CD4-positive, alpha-beta T cell (primary cell): ENCODE results near the gene ANKHD1. TPM values are rescaled to one million over a fixed set of nuclear protein-coding genes. Genes with fewer than 3 reads are reported as not detected.

Source experiments
- ATAC-seq: fragments of 200-7000 bp; cut with Tn5 transposase; one replicate; pipeline ENCODE4 v1.10.0; 2022; ENCODE audit warnings: mild to moderate bottlenecking; ENCODE audit not compliant: poor library complexity
- CTCF ChIA-PET: fragments of 350-600 bp; sonication (Branson Sonifier 250); formaldehyde crosslinking; loops from one replicate; lab custom pipeline; 2021; ENCODE audit warnings: antibody characterized with exemption, inconsistent platforms; lab: Charles Lee
- POLR2A ChIA-PET: fragments of 350-600 bp; sonication (Branson Sonifier 250); formaldehyde crosslinking; loops from one replicate; lab custom pipeline; 2021; ENCODE audit warnings: antibody characterized with exemption, inconsistent platforms; lab: Charles Lee
- DNase-seq, 14 experiments: peaks; one replicate each; pipeline ENCODE4 v3.0.0-alpha.2; 2013 to 2020; ENCODE audit warnings: mixed read lengths in 2 of 14
- H3K27ac ChIP-seq, 2 donors: one replicate each; pipeline versions ENCODE4 v1.5.1 to v1.7.0; 2013; ENCODE audit warnings: low read length in 2 of 2, low read depth in 1 of 2, mild to moderate bottlenecking in 1 of 2
- H3K27me3 ChIP-seq, 2 experiments: 1 replicate in 1 of 2; 2 replicates in 1 of 2; pipeline versions ENCODE4 v1.6.1 to v1.7.0; 2013; ENCODE audit warnings: low read length in 2 of 2, control low read depth in 1 of 2, mild to moderate bottlenecking in 1 of 2, moderate library complexity in 1 of 2; ENCODE audit not compliant: insufficient read depth in 2 of 2, control insufficient read depth in 1 of 2
- H3K36me3 ChIP-seq: one replicate; pipeline ENCODE4 v1.6.1; 2013; ENCODE audit warnings: low read length, control low read depth; ENCODE audit not compliant: insufficient read depth
- H3K4me1 ChIP-seq: one replicate; pipeline ENCODE4 v1.6.1; 2013; ENCODE audit warnings: low read length, control low read depth; ENCODE audit not compliant: insufficient read depth
- H3K4me3 ChIP-seq: one replicate; pipeline ENCODE4 v1.5.1; 2013; ENCODE audit warnings: mild to moderate bottlenecking, low read length, moderate library complexity
- H3K9me3 ChIP-seq, 2 experiments: 1 replicate in 1 of 2; 2 replicates in 1 of 2; pipeline versions ENCODE4 v1.6.1 to v1.7.0; 2013; ENCODE audit warnings: low read length in 2 of 2, mild to moderate bottlenecking in 2 of 2, control low read depth in 1 of 2, moderate library complexity in 1 of 2; ENCODE audit not compliant: control insufficient read depth in 1 of 2, insufficient read depth in 1 of 2
- H3K27ac Mint-ChIP-seq: one replicate; pipeline ENCODE4 v1.8.0; 2020; ENCODE audit warnings: mixed read lengths
- H3K27me3 Mint-ChIP-seq: one replicate; pipeline ENCODE4 v1.8.0; 2021; ENCODE audit warnings: mixed read lengths
- H3K36me3 Mint-ChIP-seq: one replicate; pipeline ENCODE4 v1.8.0; 2021; ENCODE audit warnings: low read depth, mixed read lengths
- H3K4me1 Mint-ChIP-seq: one replicate; pipeline ENCODE4 v1.8.0; 2021; ENCODE audit warnings: low read depth, mixed read lengths
- H3K4me3 Mint-ChIP-seq: one replicate; pipeline ENCODE4 v1.8.0; 2020; ENCODE audit warnings: mild to moderate bottlenecking, mixed read lengths
- H3K9me3 Mint-ChIP-seq: one replicate; pipeline ENCODE4 v1.8.0; 2020; ENCODE audit warnings: mixed read lengths
- CTCF ChIP-seq: fragments of 200-600 bp; IDR thresholded peaks from one replicate; pipeline ENCODE4 v1.8.0; 2022; ENCODE audit warnings: antibody characterized with exemption, mild to moderate bottlenecking
- intact Hi-C, 2 experiments: fragments of 100-400 bp; cut with DNase I in 1 of 2; cut with micrococcal nuclease in 1 of 2; formaldehyde crosslinking; loops; one replicate each; pipeline versions ENCODE4 v1.15.1 to v1.9.0; 2023 to 2025; cut with DNase I, micrococcal nuclease
- total RNA-seq, 174 experiments: library from RNA in 2 of 174; stranded (reverse) in 2 of 174; gene quantifications; one replicate each; pipeline ENCODE4 v1.2.3 and lab custom pipeline; 2021 to 2026

Gene ANKHD1
- total RNA-seq, 2 experiments from 2014 or later, result 202 to 212 TPM

GRCh38 chr5:140557136-140557805 is 155.6 kb downstream of the ANKHD1 start, which contains the start of gene SRA1:
Gene SRA1 (minus strand): TSS chr5:140557473. CDS start chr5:140557452, 21 bp downstream.
- CTCF ChIA-PET, result interaction anchor here (2.4 kb wide), 1 partner anchor 10 kb away, joined by 14 read pairs; the partner anchor contains the start of gene EIF4EBP3
- H3K27ac ChIP-seq, result peak within 1 kb of the TSS; percentile 90 to 94
- POLR2A ChIA-PET, result interaction anchor here (0.9 to 1.4 kb wide), 15 partner anchors 8 to 156 kb away, joined by 3 to 43 read pairs (median 4); partner anchors contain the start of genes ANKHD1, CD14, EIF4EBP3 and IK
- peak; percentile 81 for ATAC-seq
- no peaks in the 10 kb centered on the region for H3K9me3 ChIP-seq
- peaks cover 35% of the 10 kb centered on the region for H3K4me1 ChIP-seq
- peak within 1 kb of the TSS; percentile 89 for H3K4me3 ChIP-seq
- H3K4me1 Mint-ChIP-seq, result peaks cover 52% of the 10 kb centered on the region
- peak; percentile 59 to 91 (median 76) for DNase-seq
- peak within 1 kb of the TSS; percentile 92 for H3K4me3 Mint-ChIP-seq
- intact Hi-C loops, result no loop called here
- no peaks in the 10 kb centered on the region for H3K9me3 Mint-ChIP-seq
- H3K36me3 ChIP-seq, result peaks cover 20% of the 10 kb centered on the region
- no peak for TF ChIP-seq CTCF
- H3K27ac Mint-ChIP-seq, result peak within 1 kb of the TSS; percentile 81
- no peaks in the 10 kb centered on the region for H3K27me3 ChIP-seq
- no peaks in the 10 kb centered on the region for H3K27me3 Mint-ChIP-seq
- H3K36me3 Mint-ChIP-seq, result peaks cover 40% of the 10 kb centered on the region

- Mint-ChIP-seq H3K9me3 (no peaks in the 10 kb centered on the region), H3K27ac (peak overlapping the region; percentile 81), H3K4me3 (peak overlapping the region; percentile 92), H3K27me3 (no peaks in the 10 kb centered on the region), H3K4me1 (peaks cover 54% of the 10 kb centered on the region), H3K36me3 (peaks cover 37% of the 10 kb centered on the region)
- ATAC-seq (no peak), DNase-seq (no peak)
- ChIA-PET POLR2A (interaction anchor here (1.1 to 1.4 kb wide), 8 partner anchors 9 to 153 kb away, joined by 3 to 43 read pairs (median 6); partner anchors contain the start of genes CD14, EIF4EBP3, IK and NDUFA2), CTCF (interaction anchor here (1.1 to 2.4 kb wide), 2 partner anchors 10 kb away, joined by 4 to 14 read pairs; partner anchors contain the start of gene EIF4EBP3)
- Histone ChIP-seq H3K36me3 (peaks cover 16% of the 10 kb centered on the region), H3K9me3 (no peaks in the 10 kb centered on the region), H3K27me3 (no peaks in the 10 kb centered on the region), H3K4me3 (peak overlapping the region; percentile 89), H3K27ac (peak overlapping the region; percentile 90 to 94), H3K4me1 (peaks cover 40% of the 10 kb centered on the region)
- no peak for TF ChIP-seq CTCF
- intact Hi-C loops, result no loop called here
Observed at GRCh38 chr5:140557965-140558364, 156.3 kb downstream of the ANKHD1 start.

- peak overlapping the region; percentile 92 for H3K4me3 Mint-ChIP-seq
- no peak for TF ChIP-seq CTCF
- DNase-seq, result peak in 1 of 14 experiments; percentile 12
- ChIA-PET POLR2A (interaction anchor here (8.9 kb wide), 1 partner anchor 11 kb away, joined by 87 read pairs; the partner anchor contains the start of gene EIF4EBP3), CTCF (interaction anchor here (1.1 kb wide), 1 partner anchor 11 kb away, joined by 4 read pairs; the partner anchor contains the start of gene EIF4EBP3)
- peaks cover 45% of the 10 kb centered on the region for H3K4me1 ChIP-seq
- H3K4me3 ChIP-seq, result no peak overlapping the region
- intact Hi-C loops, result no loop called here
- no peaks in the 10 kb centered on the region for H3K9me3 Mint-ChIP-seq
- peaks cover 13% of the 10 kb centered on the region for H3K36me3 ChIP-seq
- no peak overlapping the region for H3K27ac ChIP-seq
- H3K36me3 Mint-ChIP-seq, result peaks cover 31% of the 10 kb centered on the region
- H3K27me3 ChIP-seq, result no peaks in the 10 kb centered on the region
- H3K9me3 ChIP-seq, result no peaks in the 10 kb centered on the region
- no peak for ATAC-seq
- H3K27ac Mint-ChIP-seq, result peak overlapping the region; percentile 81
- H3K4me1 Mint-ChIP-seq, result peaks cover 54% of the 10 kb centered on the region
- no peaks in the 10 kb centered on the region for H3K27me3 Mint-ChIP-seq
Observed at GRCh38 chr5:140558542-140558941, 156.9 kb downstream of the ANKHD1 start.
